GM12801 (cell line): Measurements from ENCODE around the gene IDUA.

Source experiments
- CTCF ChIP-seq: IDR thresholded peaks from one replicate; pipeline ENCODE4 v1.5.1; 2011; ENCODE audit warnings: control low read depth; ENCODE audit not compliant: insufficient read length; ENCODE audit errors: extremely low read depth

The IDUA gene

GRCh38 chr4:1031956-1032795 is 45.3 kb downstream of the IDUA start:
- TF ChIP-seq CTCF, result no peak

DNA sequence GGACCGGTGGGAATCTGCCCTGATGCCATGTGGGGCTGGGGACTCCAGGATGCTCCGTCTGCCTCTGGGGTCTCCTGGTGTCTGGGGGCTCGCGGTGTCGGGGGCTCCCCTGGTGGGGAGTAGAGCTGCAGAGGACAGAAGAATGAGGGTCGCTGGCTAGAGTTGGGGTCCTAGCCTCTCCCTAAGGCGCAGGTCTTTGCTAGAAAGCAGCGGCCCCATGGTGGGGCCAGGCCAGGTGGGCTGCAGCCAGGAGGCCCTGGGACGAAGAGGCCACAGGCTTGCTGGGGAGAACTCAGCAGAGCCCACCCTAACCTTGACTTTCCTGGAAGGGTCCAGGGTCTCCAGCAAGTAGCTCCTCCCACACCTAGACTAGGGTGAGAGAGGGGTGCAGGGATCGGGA is 46.0 kb downstream of the IDUA start:
- TF ChIP-seq CTCF, result no peak

DNA sequence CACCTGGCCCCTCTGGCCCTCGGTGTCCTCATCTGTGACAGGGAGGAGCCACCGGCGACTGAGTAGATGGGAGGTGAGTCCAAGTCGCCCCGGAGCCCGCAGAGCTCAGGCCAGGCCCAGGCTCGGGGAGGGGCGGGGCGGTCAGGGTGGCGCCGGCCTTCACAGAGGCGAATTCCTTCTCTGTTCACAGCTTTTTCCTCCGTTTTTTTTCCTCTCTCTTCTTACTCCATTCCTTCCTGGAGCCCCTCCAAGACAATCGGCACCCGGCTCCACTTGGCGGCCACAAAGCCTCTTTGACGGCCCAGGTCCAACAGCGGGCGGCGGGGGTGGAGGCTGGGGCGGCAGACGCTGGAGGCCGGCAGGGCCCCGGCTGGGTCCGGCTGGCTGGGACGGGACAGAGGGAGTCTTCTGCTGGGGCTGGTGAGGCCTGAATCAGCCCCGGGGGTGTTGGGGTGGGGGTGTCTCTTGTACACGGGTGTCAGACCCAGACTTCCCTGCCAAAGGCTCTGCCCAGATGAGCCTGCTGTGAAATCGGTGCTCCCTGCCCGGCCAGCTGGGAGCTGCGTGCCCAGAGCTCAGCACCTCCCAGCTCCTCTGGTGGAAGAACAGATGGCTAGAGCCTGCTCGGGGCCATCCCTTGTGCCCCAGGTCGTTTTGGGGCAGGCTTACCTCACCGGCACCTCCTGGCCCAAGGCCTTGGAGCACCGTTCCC is 47.2 kb downstream of the IDUA start:
- TF ChIP-seq CTCF, result no peak

DNA sequence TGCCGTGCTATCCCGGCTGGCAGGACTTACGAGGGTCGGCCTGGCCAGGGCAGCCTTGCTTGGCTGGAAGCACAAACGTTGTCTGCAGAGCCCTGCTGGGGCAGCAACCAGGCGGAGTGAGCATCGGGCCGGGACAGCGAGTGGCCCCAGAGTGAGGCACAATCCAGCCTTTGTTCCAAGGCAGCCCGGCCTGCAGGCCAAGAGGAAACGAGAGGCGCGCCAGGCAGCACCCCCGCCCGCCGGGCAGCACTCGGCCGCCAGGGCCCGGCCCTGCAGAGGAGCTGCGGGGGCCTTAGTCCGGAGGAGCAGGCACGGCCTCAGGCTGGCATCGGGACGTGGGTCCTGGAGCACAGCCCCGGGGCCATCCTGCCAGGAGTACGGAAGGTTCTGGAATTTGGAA is 48.7 kb downstream of the IDUA start:
- TF ChIP-seq CTCF, result no peak

- no peak for TF ChIP-seq CTCF
These were observed 49.3 kb downstream of the IDUA start for GRCh38 chr4:1036095-1036494.

- no peak for TF ChIP-seq CTCF
These were observed 50.3 kb downstream of the IDUA start for GRCh38 chr4:1036976-1037810.

GRCh38 chr4:1038948-1039492 is 52.2 kb downstream of the IDUA start:
- no peak for TF ChIP-seq CTCF
